Thyroid gland (tissue), 4 donors: ENCODE measurements around the gene OSBP.
"Not testable (repeated sequence)": the region's sequence is repeated elsewhere in the genome, so short reads cannot be mapped to it uniquely, and the experiment has no call there.

ENCODE experiments used
- CTCF ChIP-seq, 6 experiments: fragments of 200-600 bp in 3 of 6; fragments of 450-650 bp in 3 of 6; sonication (generic) in 3 of 6; IDR thresholded peaks; one replicate each; pipeline ENCODE4 v1.5.1; 2016 to 2019; ENCODE audit warnings: antibody characterized with exemption in 6 of 6, mild to moderate bottlenecking in 2 of 6, inconsistent platforms in 1 of 6, moderate library complexity in 1 of 6
- POLR2A ChIP-seq, 2 donors: fragments of 450-650 bp; IDR thresholded peaks; one replicate each; pipeline ENCODE4 v1.6.1; 2017; ENCODE audit warnings: antibody characterized with exemption in 2 of 2, mild to moderate bottlenecking in 2 of 2, moderate library complexity in 1 of 2

GRCh38 chr11:59543713-59544112, 71.9 kb downstream of the OSBP start:
- not testable (repeated sequence) for TF ChIP-seq POLR2A, CTCF (IDR thresholded peaks at IDR 0.05)
